ENCODE results near the gene STYK1.

- no peak for TF ChIP-seq RAD21 (IDR thresholded peaks at IDR 0.05)
- no peak for TF ChIP-seq CTCF (IDR thresholded peaks at IDR 0.05; ENCODE audit: low read depth, low read length, missing input control)
- no peak for TF ChIP-seq ATF3 (IDR thresholded peaks at IDR 0.05)
Observed at GRCh38 chr12:10721651-10722501, 48.0 kb upstream of the STYK1 start.

Data from liver (tissue), 3 donors.